ENCODE data around the gene PHC2. TPM values are rescaled to one million over a fixed set of nuclear protein-coding genes. Genes with fewer than 3 reads are reported as not detected.

Gene PHC2
- polyA plus RNA-seq, 1 donor from 2014 or later = 171 TPM

GRCh38 chr1:33339413-33339812 is 91.5 kb downstream of the PHC2 start:
- Histone ChIP-seq H3K9me2 (ENCODE audit: insufficient read depth, low read length) (no peaks in the 10 kb centered on the region), H4K20me1 (ENCODE audit: insufficient read depth) (peaks cover 42% of the 10 kb centered on the region), H3K36me3 (ENCODE audit: insufficient read depth, low read length) (peaks cover 5% of the 10 kb centered on the region), H3K79me2 (replicated peaks; ENCODE audit: insufficient read depth, low read length) (peaks cover 94% of the 10 kb centered on the region), H3K9me3 (ENCODE audit: low read length) (no peaks in the 10 kb centered on the region), H3K27ac (ENCODE audit: low read length) (peak overlapping the region; percentile 51), H2AFZ (ENCODE audit: low read depth, low read length) (no peak overlapping the region), H3K4me3 (ENCODE audit: low read length) (peak overlapping the region; percentile 44), H3K9ac (ENCODE audit: low read length) (no peak overlapping the region), H3K27me3 (ENCODE audit: insufficient read depth, low read depth, low read length) (no peaks in the 10 kb centered on the region), H3F3A (ENCODE audit: insufficient read depth, low read length, poor library complexity, severe bottlenecking) (no peaks in the 10 kb centered on the region), H3K4me2 (ENCODE audit: low read length) (peak overlapping the region; percentile 9)
- TF ChIP-seq SMC3 (conservative IDR thresholded peaks at IDR 0.05; ENCODE audit: poor library complexity) = no peak
- TF ChIP-seq MXI1 (conservative IDR thresholded peaks at IDR 0.05; ENCODE audit: poor library complexity, severe bottlenecking) = no peak
- TF ChIP-seq TAF1 (IDR thresholded peaks at IDR 0.05; ENCODE audit: low read depth) = no peak
- TF ChIP-seq RAD21 (conservative IDR thresholded peaks at IDR 0.05) = no peak
- TF ChIP-seq EP300 (conservative IDR thresholded peaks at IDR 0.05; ENCODE audit: poor library complexity, severe bottlenecking) = no peak
- TF ChIP-seq CTCF (IDR thresholded peaks at IDR 0.05; ENCODE audit: poor library complexity, severe bottlenecking) = no peak
- no peak for TF ChIP-seq REST (IDR thresholded peaks at IDR 0.05; ENCODE audit: borderline replicate concordance)
- TF ChIP-seq POLR2AphosphoS5 (IDR thresholded peaks at IDR 0.05) = no peak
- no peak for TF ChIP-seq EZH2 (IDR thresholded peaks at IDR 0.05; ENCODE audit: borderline replicate concordance, insufficient read depth, low read length, poor library complexity, severe bottlenecking)

GRCh38 chr1:33338440-33339211 is 92.3 kb downstream of the PHC2 start:
- no peaks in the 10 kb centered on the region for H3K9me3 ChIP-seq (ENCODE audit: low read length)
- H3K9me2 ChIP-seq (ENCODE audit: insufficient read depth, low read length) = no peaks in the 10 kb centered on the region
- peak overlapping the region; percentile 44 for H3K4me3 ChIP-seq (ENCODE audit: low read length)
- peak overlapping the region; percentile 23 for H3K4me2 ChIP-seq (ENCODE audit: low read length)
- no peak for TF ChIP-seq EP300 (conservative IDR thresholded peaks at IDR 0.05; ENCODE audit: poor library complexity, severe bottlenecking)
- no peak for TF ChIP-seq POLR2AphosphoS5 (IDR thresholded peaks at IDR 0.05)
- no peak for TF ChIP-seq TAF1 (IDR thresholded peaks at IDR 0.05; ENCODE audit: low read depth)
- no peak for TF ChIP-seq REST (IDR thresholded peaks at IDR 0.05; ENCODE audit: borderline replicate concordance)
- no peak for TF ChIP-seq EZH2 (IDR thresholded peaks at IDR 0.05; ENCODE audit: borderline replicate concordance, insufficient read depth, low read length, poor library complexity, severe bottlenecking)
- TF ChIP-seq MXI1 (conservative IDR thresholded peaks at IDR 0.05; ENCODE audit: poor library complexity, severe bottlenecking) = no peak
- no peak for TF ChIP-seq RAD21 (conservative IDR thresholded peaks at IDR 0.05)
- no peak for TF ChIP-seq SMC3 (conservative IDR thresholded peaks at IDR 0.05; ENCODE audit: poor library complexity)
- no peak for TF ChIP-seq CTCF (IDR thresholded peaks at IDR 0.05; ENCODE audit: poor library complexity, severe bottlenecking)
- peak overlapping the region; percentile 29 for H3K9ac ChIP-seq (ENCODE audit: low read length)
- no peaks in the 10 kb centered on the region for H3K27me3 ChIP-seq (ENCODE audit: insufficient read depth, low read depth, low read length)
- no peaks in the 10 kb centered on the region for H3F3A ChIP-seq (ENCODE audit: insufficient read depth, low read length, poor library complexity, severe bottlenecking)
- H3K79me2 ChIP-seq (replicated peaks; ENCODE audit: insufficient read depth, low read length) = peaks cover 94% of the 10 kb centered on the region
- peak overlapping the region; percentile 51 for H3K27ac ChIP-seq (ENCODE audit: low read length)
- peaks cover 2% of the 10 kb centered on the region for H3K36me3 ChIP-seq (ENCODE audit: insufficient read depth, low read length)
- H2AFZ ChIP-seq (ENCODE audit: low read depth, low read length) = no peak overlapping the region
- peaks cover 48% of the 10 kb centered on the region for H4K20me1 ChIP-seq (ENCODE audit: insufficient read depth)

All from neural cell (in vitro differentiated cells).